ENCODE results near the gene SPOCK3. TPM values are rescaled to one million over a fixed set of nuclear protein-coding genes. Genes with fewer than 3 reads are reported as not detected.

Gene SPOCK3
- total RNA-seq, 6 experiments from 2014 or later: 0.27 to 0.95 (median 0.56) TPM; not detected in 3

GRCh38 chr4:166816890-166817289, 417.4 kb downstream of the SPOCK3 start:
- no peak overlapping the region for H3K4me3 ChIP-seq
- DNase-seq (no peak), ATAC-seq (no peak)
- H3K27ac ChIP-seq: no peak overlapping the region
- no peaks in the 10 kb centered on the region for H3K27me3 ChIP-seq
- no peaks in the 10 kb centered on the region for H3K9me3 ChIP-seq
- 10% methylated on average over 3 of the region's 3 CpGs for WGBS (ENCODE audit: insufficient coverage, low coverage, low lambda C conversion rate, missing lambda C conversion rate)
- TF ChIP-seq POLR2A (IDR thresholded peaks at IDR 0.05) (no peak), CTCF (IDR thresholded peaks at IDR 0.05) (no peak)
- no peaks in the 10 kb centered on the region for H3K36me3 ChIP-seq
- no peaks in the 10 kb centered on the region for H3K4me1 ChIP-seq
- intact Hi-C loops (cut with DNase I): no loop called here

GRCh38 chr4:166808380-166808779, 425.9 kb downstream of the SPOCK3 start:
- intact Hi-C loops (cut with DNase I): no loop called here
- Histone ChIP-seq H3K9me3 (no peaks in the 10 kb centered on the region), H3K4me3 (no peak overlapping the region), H3K27ac (no peak overlapping the region), H3K4me1 (no peaks in the 10 kb centered on the region), H3K36me3 (no peaks in the 10 kb centered on the region), H3K27me3 (no peaks in the 10 kb centered on the region)
- TF ChIP-seq POLR2A (IDR thresholded peaks at IDR 0.05) (no peak), CTCF (IDR thresholded peaks at IDR 0.05) (no peak)
- ATAC-seq (no peak), DNase-seq (no peak)

GRCh38 chr4:166802346-166802745, 431.9 kb downstream of the SPOCK3 start:
- Histone ChIP-seq H3K9me3 (no peaks in the 10 kb centered on the region), H3K27ac (no peak overlapping the region), H3K27me3 (no peaks in the 10 kb centered on the region), H3K36me3 (no peaks in the 10 kb centered on the region), H3K4me3 (no peak overlapping the region), H3K4me1 (no peaks in the 10 kb centered on the region)
- ATAC-seq (no peak), DNase-seq (no peak)
- WGBS (ENCODE audit: insufficient coverage, low coverage, low lambda C conversion rate, missing lambda C conversion rate): 42% methylated on average over 4 of the region's 4 CpGs
- TF ChIP-seq POLR2A (IDR thresholded peaks at IDR 0.05) (no peak), CTCF (IDR thresholded peaks at IDR 0.05) (no peak)
- intact Hi-C loops (cut with DNase I): no loop called here

- Histone ChIP-seq H3K27ac (no peak overlapping the region), H3K36me3 (no peaks in the 10 kb centered on the region), H3K9me3 (no peaks in the 10 kb centered on the region), H3K4me3 (no peak overlapping the region), H3K4me1 (no peaks in the 10 kb centered on the region), H3K27me3 (no peaks in the 10 kb centered on the region)
- 33% methylated on average over 3 of the region's 3 CpGs for WGBS (ENCODE audit: insufficient coverage, low coverage, low lambda C conversion rate, missing lambda C conversion rate)
- intact Hi-C loops (cut with DNase I): no loop called here
- ATAC-seq (no peak), DNase-seq (no peak)
- TF ChIP-seq CTCF (IDR thresholded peaks at IDR 0.05) (no peak), POLR2A (IDR thresholded peaks at IDR 0.05) (no peak)
Measured at GRCh38 chr4:166798126-166798525, 436.2 kb downstream of the SPOCK3 start.

GRCh38 chr4:166777760-166778159, 456.5 kb downstream of the SPOCK3 start:
- intact Hi-C loops (cut with DNase I): no loop called here
- Histone ChIP-seq H3K36me3 (no peaks in the 10 kb centered on the region), H3K9me3 (no peaks in the 10 kb centered on the region), H3K4me1 (no peaks in the 10 kb centered on the region), H3K27me3 (no peaks in the 10 kb centered on the region), H3K27ac (no peak overlapping the region), H3K4me3 (no peak overlapping the region)
- no peak for DNase-seq
- TF ChIP-seq POLR2A (IDR thresholded peaks at IDR 0.05): no peak
- TF ChIP-seq CTCF (IDR thresholded peaks at IDR 0.05): no peak
- ATAC-seq: no peak

Measured in right lobe of liver (tissue), 6 donors.